CD4-positive, alpha-beta T cell (primary cell): Measurements from ENCODE around the gene NOTCH2. TPM values are rescaled to one million over a fixed set of nuclear protein-coding genes. Genes with fewer than 3 reads are reported as not detected.

Source experiments
- ATAC-seq: fragments of 200-7000 bp; cut with Tn5 transposase; one replicate; pipeline ENCODE4 v1.10.0; 2022; ENCODE audit warnings: mild to moderate bottlenecking; ENCODE audit not compliant: poor library complexity
- CTCF ChIA-PET: fragments of 350-600 bp; sonication (Branson Sonifier 250); formaldehyde crosslinking; loops from one replicate; lab custom pipeline; 2021; ENCODE audit warnings: antibody characterized with exemption, inconsistent platforms; lab: Charles Lee
- POLR2A ChIA-PET: fragments of 350-600 bp; sonication (Branson Sonifier 250); formaldehyde crosslinking; loops from one replicate; lab custom pipeline; 2021; ENCODE audit warnings: antibody characterized with exemption, inconsistent platforms; lab: Charles Lee
- DNase-seq, 14 experiments: peaks; one replicate each; pipeline ENCODE4 v3.0.0-alpha.2; 2013 to 2020; ENCODE audit warnings: mixed read lengths in 2 of 14
- H3K27ac ChIP-seq, 2 donors: one replicate each; pipeline versions ENCODE4 v1.5.1 to v1.7.0; 2013; ENCODE audit warnings: low read length in 2 of 2, low read depth in 1 of 2, mild to moderate bottlenecking in 1 of 2
- H3K27me3 ChIP-seq, 2 experiments: 1 replicate in 1 of 2; 2 replicates in 1 of 2; pipeline versions ENCODE4 v1.6.1 to v1.7.0; 2013; ENCODE audit warnings: low read length in 2 of 2, control low read depth in 1 of 2, mild to moderate bottlenecking in 1 of 2, moderate library complexity in 1 of 2; ENCODE audit not compliant: insufficient read depth in 2 of 2, control insufficient read depth in 1 of 2
- H3K36me3 ChIP-seq: one replicate; pipeline ENCODE4 v1.6.1; 2013; ENCODE audit warnings: low read length, control low read depth; ENCODE audit not compliant: insufficient read depth
- H3K4me1 ChIP-seq: one replicate; pipeline ENCODE4 v1.6.1; 2013; ENCODE audit warnings: low read length, control low read depth; ENCODE audit not compliant: insufficient read depth
- H3K4me3 ChIP-seq: one replicate; pipeline ENCODE4 v1.5.1; 2013; ENCODE audit warnings: mild to moderate bottlenecking, low read length, moderate library complexity
- H3K9me3 ChIP-seq, 2 experiments: 1 replicate in 1 of 2; 2 replicates in 1 of 2; pipeline versions ENCODE4 v1.6.1 to v1.7.0; 2013; ENCODE audit warnings: low read length in 2 of 2, mild to moderate bottlenecking in 2 of 2, control low read depth in 1 of 2, moderate library complexity in 1 of 2; ENCODE audit not compliant: control insufficient read depth in 1 of 2, insufficient read depth in 1 of 2
- H3K27ac Mint-ChIP-seq: one replicate; pipeline ENCODE4 v1.8.0; 2020; ENCODE audit warnings: mixed read lengths
- H3K27me3 Mint-ChIP-seq: one replicate; pipeline ENCODE4 v1.8.0; 2021; ENCODE audit warnings: mixed read lengths
- H3K36me3 Mint-ChIP-seq: one replicate; pipeline ENCODE4 v1.8.0; 2021; ENCODE audit warnings: low read depth, mixed read lengths
- H3K4me1 Mint-ChIP-seq: one replicate; pipeline ENCODE4 v1.8.0; 2021; ENCODE audit warnings: low read depth, mixed read lengths
- H3K4me3 Mint-ChIP-seq: one replicate; pipeline ENCODE4 v1.8.0; 2020; ENCODE audit warnings: mild to moderate bottlenecking, mixed read lengths
- H3K9me3 Mint-ChIP-seq: one replicate; pipeline ENCODE4 v1.8.0; 2020; ENCODE audit warnings: mixed read lengths
- CTCF ChIP-seq: fragments of 200-600 bp; IDR thresholded peaks from one replicate; pipeline ENCODE4 v1.8.0; 2022; ENCODE audit warnings: antibody characterized with exemption, mild to moderate bottlenecking
- intact Hi-C, 2 experiments: fragments of 100-400 bp; cut with DNase I in 1 of 2; cut with micrococcal nuclease in 1 of 2; formaldehyde crosslinking; loops; one replicate each; pipeline versions ENCODE4 v1.15.1 to v1.9.0; 2023 to 2025; cut with DNase I, micrococcal nuclease
- total RNA-seq, 174 experiments: library from RNA in 2 of 174; stranded (reverse) in 2 of 174; gene quantifications; one replicate each; pipeline ENCODE4 v1.2.3 and lab custom pipeline; 2021 to 2026

Gene NOTCH2
- total RNA-seq, 2 experiments from 2014 or later = 27.5 to 29.4 TPM

- Histone ChIP-seq H3K27me3 (no peaks in the 10 kb centered on the region), H3K27ac (no peak overlapping the region), H3K9me3 (no peaks in the 10 kb centered on the region), H3K4me3 (no peak overlapping the region), H3K4me1 (no peaks in the 10 kb centered on the region), H3K36me3 (peaks cover 59% of the 10 kb centered on the region)
- intact Hi-C loops = no loop called here
- CTCF ChIA-PET = interaction anchor here (1.0 to 1.4 kb wide), 2 partner anchors 8 to 18 kb away, joined by 3 to 5 read pairs; no protein-coding TSS in a partner anchor
- DNase-seq (no peak), ATAC-seq (no peak)
- Mint-ChIP-seq H3K4me3 (no peak overlapping the region), H3K27ac (no peak overlapping the region), H3K4me1 (no peaks in the 10 kb centered on the region), H3K36me3 (peaks cover 71% of the 10 kb centered on the region), H3K9me3 (no peaks in the 10 kb centered on the region), H3K27me3 (no peaks in the 10 kb centered on the region)
- POLR2A ChIA-PET = no interaction called here
- TF ChIP-seq CTCF = no peak
Observed at GRCh38 chr1:119956306-119956705, 113.2 kb downstream of the NOTCH2 start.

- no peak overlapping the region for H3K4me3 Mint-ChIP-seq
- H3K27ac Mint-ChIP-seq = no peak overlapping the region
- H3K27me3 Mint-ChIP-seq = no peaks in the 10 kb centered on the region
- H3K36me3 Mint-ChIP-seq = peaks cover 80% of the 10 kb centered on the region
- H3K9me3 Mint-ChIP-seq = no peaks in the 10 kb centered on the region
- peaks cover 69% of the 10 kb centered on the region for H3K36me3 ChIP-seq
- POLR2A ChIA-PET = no interaction called here
- H3K9me3 ChIP-seq = no peaks in the 10 kb centered on the region
- DNase-seq (no peak), ATAC-seq (no peak)
- H3K27ac ChIP-seq = no peak overlapping the region
- no peaks in the 10 kb centered on the region for H3K4me1 ChIP-seq
- CTCF ChIA-PET = no interaction called here
- H3K4me3 ChIP-seq = no peak overlapping the region
- H3K27me3 ChIP-seq = no peaks in the 10 kb centered on the region
- no peaks in the 10 kb centered on the region for H3K4me1 Mint-ChIP-seq
- intact Hi-C loops = no loop called here
- no peak for TF ChIP-seq CTCF
Observed at GRCh38 chr1:119954476-119955422, 114.7 kb downstream of the NOTCH2 start.

- intact Hi-C loops = no loop called here
- Mint-ChIP-seq H3K27me3 (no peaks in the 10 kb centered on the region), H3K36me3 (peaks cover 80% of the 10 kb centered on the region), H3K4me1 (no peaks in the 10 kb centered on the region), H3K4me3 (no peak overlapping the region), H3K27ac (no peak overlapping the region), H3K9me3 (no peaks in the 10 kb centered on the region)
- H3K36me3 ChIP-seq = peaks cover 71% of the 10 kb centered on the region
- ChIA-PET CTCF (no interaction called here), POLR2A (no interaction called here)
- H3K9me3 ChIP-seq = no peaks in the 10 kb centered on the region
- TF ChIP-seq CTCF = no peak
- H3K27me3 ChIP-seq = no peaks in the 10 kb centered on the region
- H3K4me1 ChIP-seq = no peaks in the 10 kb centered on the region
- H3K4me3 ChIP-seq = no peak overlapping the region
- H3K27ac ChIP-seq = no peak overlapping the region
- ATAC-seq (no peak), DNase-seq (no peak)
Observed at GRCh38 chr1:119953266-119953998, 116.0 kb downstream of the NOTCH2 start.
